GM18498 (cell line): Measurements from ENCODE around the gene HSPA1L.
"Not testable (repeated sequence)": the region's sequence is repeated elsewhere in the genome, so short reads cannot be mapped to it uniquely, and the experiment has no call there.

Experiments
- ATAC-seq: cut with Tn5 transposase; IDR thresholded peaks from one replicate; pipeline ENCODE4 v1.9.1; 2021; ENCODE audit warnings: mild to moderate bottlenecking, moderate library complexity; ENCODE audit not compliant: unreplicated experiment

Gene HSPA1L

DNA sequence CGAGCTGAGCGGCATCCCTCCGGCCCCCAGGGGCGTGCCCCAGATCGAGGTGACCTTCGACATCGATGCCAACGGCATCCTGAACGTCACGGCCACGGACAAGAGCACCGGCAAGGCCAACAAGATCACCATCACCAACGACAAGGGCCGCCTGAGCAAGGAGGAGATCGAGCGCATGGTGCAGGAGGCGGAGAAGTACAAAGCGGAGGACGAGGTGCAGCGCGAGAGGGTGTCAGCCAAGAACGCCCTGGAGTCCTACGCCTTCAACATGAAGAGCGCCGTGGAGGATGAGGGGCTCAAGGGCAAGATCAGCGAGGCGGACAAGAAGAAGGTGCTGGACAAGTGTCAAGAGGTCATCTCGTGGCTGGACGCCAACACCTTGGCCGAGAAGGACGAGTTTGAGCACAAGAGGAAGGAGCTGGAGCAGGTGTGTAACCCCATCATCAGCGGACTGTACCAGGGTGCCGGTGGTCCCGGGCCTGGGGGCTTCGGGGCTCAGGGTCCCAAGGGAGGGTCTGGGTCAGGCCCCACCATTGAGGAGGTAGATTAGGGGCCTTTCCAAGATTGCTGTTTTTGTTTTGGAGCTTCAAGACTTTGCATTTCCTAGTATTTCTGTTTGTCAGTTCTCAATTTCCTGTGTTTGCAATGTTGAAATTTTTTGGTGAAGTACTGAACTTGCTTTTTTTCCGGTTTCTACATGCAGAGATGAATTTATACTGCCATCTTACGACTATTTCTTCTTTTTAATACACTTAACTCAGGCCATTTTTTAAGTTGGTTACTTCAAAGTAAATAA lies 2.2 kb upstream of the HSPA1L start:
- ATAC-seq = not testable (repeated sequence)

DNA sequence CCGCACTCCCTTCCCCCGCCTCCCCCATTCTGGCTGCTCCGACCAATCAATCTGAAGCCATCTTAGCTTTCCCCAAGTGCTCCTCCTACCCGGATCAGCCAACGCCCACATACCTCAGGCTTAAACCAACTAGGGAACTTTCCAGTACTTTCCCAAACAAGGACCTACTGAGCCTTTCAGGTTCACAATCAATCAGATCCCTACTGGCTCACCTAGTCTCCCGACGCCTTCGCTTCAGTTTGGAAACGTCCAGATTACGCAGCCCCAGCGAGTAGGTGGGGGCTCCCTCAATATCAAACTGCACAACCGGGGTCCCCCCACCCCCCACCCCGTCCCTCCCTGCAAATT lies 432 bp downstream of the HSPA1L start:
- ATAC-seq = no peak

DNA sequence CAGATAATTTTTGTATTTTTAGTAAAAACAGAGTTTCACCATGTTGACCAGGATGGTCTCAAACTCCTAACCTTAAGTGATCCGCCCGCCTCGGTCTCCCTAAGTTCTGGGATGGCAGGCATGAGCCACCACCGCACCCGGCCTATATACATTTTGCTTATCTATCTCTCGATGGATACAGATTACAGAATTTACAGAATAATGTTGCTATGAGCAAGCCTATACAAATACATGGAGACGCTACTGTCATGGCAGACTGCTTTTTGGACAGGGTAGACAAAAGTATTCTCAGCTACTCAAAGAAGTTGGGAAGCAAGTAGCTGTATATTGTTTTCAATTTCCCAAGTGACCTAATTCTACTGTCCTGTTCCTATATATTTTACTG lies 1.6 kb downstream of the HSPA1L start:
- no peak for ATAC-seq

GRCh38 chr6:31811645-31812044 lies 3.4 kb downstream of the HSPA1L start:
- ATAC-seq = no peak

GRCh38 chr6:31808599-31808998 lies 6.5 kb downstream of the HSPA1L start:
- not testable (repeated sequence) for ATAC-seq

DNA sequence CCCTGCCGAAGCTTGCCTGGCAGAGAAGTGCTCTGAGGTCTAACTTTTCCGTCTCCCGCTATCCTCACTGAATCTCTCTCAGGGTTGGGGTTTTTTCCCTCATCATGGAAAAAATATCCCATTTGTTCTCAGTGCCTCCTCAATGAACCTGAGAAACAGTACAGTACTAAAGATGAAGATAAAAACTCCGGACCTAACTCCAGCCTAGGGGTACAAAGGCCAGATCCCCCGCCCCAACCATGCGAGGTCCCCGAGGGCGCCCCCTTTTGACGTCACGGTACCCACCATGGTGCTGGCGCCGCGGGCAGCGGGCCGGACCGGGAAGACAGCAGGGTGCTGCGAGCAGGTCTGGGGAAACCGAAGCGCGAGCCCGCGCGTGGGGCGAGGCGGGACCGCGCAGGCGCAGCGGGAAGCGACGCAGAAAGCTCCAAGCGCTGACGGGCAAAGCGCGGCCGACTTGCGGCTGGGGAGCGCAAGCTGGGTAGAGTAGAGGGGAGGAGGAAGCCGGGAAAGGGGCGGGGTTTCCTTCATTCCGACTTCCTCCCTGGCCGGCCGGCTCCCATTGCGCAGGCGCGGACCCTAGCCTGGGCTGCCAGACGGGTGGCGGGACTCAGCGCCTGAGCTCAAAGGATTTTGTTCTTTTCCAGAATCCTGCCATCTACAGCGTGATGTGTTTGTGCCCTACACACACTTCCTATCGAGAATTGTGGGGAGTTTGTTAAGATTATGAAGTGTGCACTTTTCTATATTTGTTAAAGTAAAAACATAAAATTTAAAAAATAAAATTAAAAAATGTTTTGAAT lies 8.4 kb downstream of the HSPA1L start, which contains the start of gene LSM2:
LSM2 (minus strand) TSS at position 497 of the 803 bp plus-strand sequence; CDS start at position 288, 209 bp downstream.
- ATAC-seq = peak; percentile 93

DNA sequence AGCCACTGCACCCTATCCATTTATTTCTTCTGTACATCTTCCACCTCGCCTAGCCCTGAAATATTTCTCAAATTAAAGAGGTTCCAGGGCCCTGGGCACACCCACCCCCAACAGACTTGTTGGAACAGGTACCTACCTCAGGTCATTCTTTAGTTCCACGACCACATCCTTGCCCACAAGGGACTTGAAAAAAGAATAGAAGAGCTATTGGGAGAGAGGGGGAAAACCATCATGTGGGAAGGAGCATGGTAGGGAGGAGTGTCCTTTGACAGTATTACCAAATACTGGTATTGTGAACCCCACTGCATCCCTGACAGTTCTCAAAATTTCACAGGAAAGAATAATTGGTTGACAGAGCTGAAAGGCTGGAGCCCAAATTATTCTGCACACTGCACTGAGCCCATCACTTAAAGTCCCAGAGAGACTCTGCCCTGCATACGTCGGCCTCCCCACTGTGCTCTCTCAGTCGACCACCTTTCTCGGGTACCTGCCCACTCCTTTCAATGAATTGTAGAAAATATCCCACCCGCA lies 9.1 kb downstream of the HSPA1L start:
- ATAC-seq = peak; percentile 8

- not testable (repeated sequence) for ATAC-seq
These were observed 13.8 kb downstream of the HSPA1L start for GRCh38 chr6:31801031-31801927.

- no peak for ATAC-seq
These were observed 15.3 kb downstream of the HSPA1L start for GRCh38 chr6:31799781-31800180.

GRCh38 chr6:31797588-31797987 lies 17.5 kb downstream of the HSPA1L start:
- no peak for ATAC-seq

- ATAC-seq = no peak
These were observed 18.1 kb downstream of the HSPA1L start for GRCh38 chr6:31796993-31797385.

DNA sequence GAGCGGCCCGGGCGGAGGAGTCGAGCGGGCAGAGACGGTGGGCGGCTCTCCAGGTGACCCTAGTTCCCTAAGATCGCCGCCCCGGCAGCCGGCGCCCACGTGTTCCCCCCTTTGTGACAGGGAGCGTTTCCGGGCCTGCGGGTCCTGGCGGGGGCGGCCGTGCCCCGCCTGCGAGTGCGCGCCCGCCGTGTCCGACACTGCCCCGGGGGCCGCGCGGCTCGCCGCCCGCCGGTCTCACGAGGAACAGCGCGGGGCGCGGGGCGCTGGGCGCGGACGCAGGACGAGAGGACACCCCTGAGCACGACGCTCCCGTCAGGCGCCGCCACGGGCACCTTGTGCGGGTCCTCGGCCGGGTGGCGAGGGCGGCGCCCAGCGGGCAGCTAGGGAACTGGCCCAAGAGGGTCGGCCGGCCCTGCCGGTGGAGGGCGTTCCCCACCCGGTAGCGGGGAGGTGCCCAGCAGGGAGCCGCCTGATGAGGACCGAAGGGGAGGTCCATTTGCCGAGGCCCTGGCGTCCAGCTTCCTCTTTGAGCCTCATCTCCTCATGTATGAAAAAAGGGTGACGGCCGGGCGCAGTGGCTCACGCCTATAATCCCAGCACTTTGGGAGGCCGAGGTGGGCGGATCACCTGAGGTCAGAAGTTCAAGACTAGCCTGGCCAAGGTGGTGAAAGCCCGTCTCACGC lies 19.3 kb downstream of the HSPA1L start, which contains the start of gene VARS1:
VARS1 (minus strand) TSS at position 137 of the 683 bp plus-strand sequence. CDS start 535 bp downstream, outside the sequence.
- ATAC-seq = peak; percentile 87

DNA sequence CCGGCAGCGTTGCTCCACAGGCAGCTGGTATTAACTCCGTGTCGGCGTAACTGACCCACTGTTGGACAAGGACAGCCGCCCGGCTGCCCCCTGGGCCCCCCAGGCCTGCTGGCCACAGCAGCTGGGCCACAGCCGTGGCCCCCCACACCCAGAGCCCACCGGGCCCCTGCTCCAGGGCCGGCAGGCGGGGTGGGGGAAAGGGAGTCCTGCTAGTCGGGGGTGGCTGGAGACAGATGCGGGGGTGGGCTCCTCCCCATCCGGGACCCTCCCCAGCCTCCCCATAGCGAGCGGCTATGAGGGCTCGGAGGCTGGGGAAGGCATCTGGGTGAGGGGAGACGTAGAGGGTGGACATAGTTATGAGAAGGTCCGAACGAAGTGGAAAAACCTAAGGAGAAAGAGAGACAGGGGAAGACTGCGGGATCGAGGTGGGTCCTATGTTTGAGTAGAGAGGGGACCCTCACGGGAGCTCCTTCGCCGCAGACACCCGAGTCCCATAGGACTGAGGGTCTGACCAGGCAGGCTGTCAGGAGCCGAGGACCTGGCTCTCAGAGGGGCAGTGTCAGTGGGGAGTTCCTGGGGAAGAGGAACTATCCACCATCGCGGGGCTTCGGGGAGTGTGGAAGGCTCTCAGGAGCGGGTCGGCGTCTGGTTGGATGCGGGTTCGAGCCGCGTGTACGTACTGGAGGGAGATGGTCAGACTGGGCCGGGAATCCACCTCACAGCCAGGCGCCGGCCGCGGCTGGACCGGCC lies 20.0 kb downstream of the HSPA1L start:
- ATAC-seq = peak; percentile 4

DNA sequence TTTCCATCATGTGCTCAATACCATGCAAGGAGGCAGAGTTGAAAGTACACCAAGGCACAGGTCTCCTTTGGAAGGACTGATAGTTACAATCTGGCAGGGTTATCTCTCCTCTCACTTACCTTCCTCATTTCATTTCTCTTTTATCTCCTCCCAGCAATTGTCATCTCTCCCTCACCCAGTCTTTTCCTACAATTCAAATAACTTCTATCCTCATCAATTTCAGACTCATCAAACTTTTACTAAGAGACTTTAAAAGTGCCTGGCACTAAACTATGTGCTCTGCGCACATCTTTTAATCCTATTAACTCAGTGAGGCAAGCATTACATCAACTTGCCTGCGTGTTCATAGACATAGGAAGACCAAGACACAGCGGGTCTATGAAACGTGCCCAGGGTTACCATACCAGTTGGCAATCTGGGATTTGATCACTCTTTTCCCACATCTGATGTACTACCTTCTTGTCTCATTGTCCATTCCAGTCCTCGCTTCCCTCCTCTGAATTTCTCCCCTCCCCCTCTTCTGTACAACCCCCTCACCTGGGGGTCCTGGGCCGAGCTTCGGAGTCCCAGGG lies 20.7 kb downstream of the HSPA1L start:
- ATAC-seq = no peak

DNA sequence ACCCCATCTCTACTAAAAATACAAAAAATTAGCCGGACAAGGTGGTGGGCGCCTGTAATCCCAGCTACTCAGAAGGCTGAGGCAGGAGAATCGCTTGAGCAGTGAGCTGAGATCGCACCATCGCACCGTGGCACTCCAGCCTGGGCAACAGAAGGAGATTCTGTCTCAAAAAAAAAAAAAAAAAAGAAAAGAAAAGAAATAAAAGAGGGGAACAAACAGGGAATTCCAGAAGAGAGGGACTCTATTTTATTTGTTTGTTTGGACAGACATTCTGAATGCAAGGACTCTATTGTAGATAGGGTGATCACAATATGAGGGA lies 21.2 kb downstream of the HSPA1L start:
- not testable (repeated sequence) for ATAC-seq

GRCh38 chr6:31792761-31793171 lies 22.3 kb downstream of the HSPA1L start:
- ATAC-seq = no peak

- ATAC-seq = no peak
These were observed 23.1 kb downstream of the HSPA1L start for GRCh38 chr6:31792090-31792374.

GRCh38 chr6:31791324-31792089 lies 23.6 kb downstream of the HSPA1L start:
- no peak for ATAC-seq

- ATAC-seq = no peak
These were observed 29.6 kb downstream of the HSPA1L start for GRCh38 chr6:31785475-31785874.
